Duodenal mucosa (tissue), 2 donors: ENCODE data around the gene KLC1.
"Not testable (repeated sequence)": the region's sequence is repeated elsewhere in the genome, so short reads cannot be mapped to it uniquely, and the experiment has no call there.

Experiments
- H3K27ac ChIP-seq: one replicate; pipeline ENCODE4 v1.7.0; 2013; ENCODE audit warnings: low read depth, low read length
- H3K27me3 ChIP-seq, 2 donors: one replicate each; pipeline ENCODE4 v1.7.0; 2013; ENCODE audit warnings: low read length in 2 of 2, control low read depth in 1 of 2; ENCODE audit not compliant: insufficient read depth in 2 of 2, control insufficient read depth in 1 of 2
- H3K36me3 ChIP-seq, 2 donors: one replicate each; pipeline ENCODE4 v1.7.0; 2013; ENCODE audit warnings: low read length in 2 of 2, control low read depth in 1 of 2; ENCODE audit not compliant: insufficient read depth in 2 of 2, control insufficient read depth in 1 of 2
- H3K4me1 ChIP-seq, 2 donors: one replicate each; pipeline ENCODE4 v1.7.0; 2013; ENCODE audit warnings: low read length in 2 of 2, control low read depth in 1 of 2; ENCODE audit not compliant: insufficient read depth in 2 of 2, control insufficient read depth in 1 of 2
- H3K4me3 ChIP-seq, 2 donors: one replicate each; pipeline ENCODE4 v1.7.0; 2013; ENCODE audit warnings: low read length in 2 of 2, low read depth in 1 of 2
- H3K9ac ChIP-seq, 2 donors: one replicate each; pipeline ENCODE4 v1.7.0; 2013; ENCODE audit warnings: low read length in 2 of 2, low read depth in 1 of 2
- H3K9me3 ChIP-seq, 2 donors: one replicate each; pipeline ENCODE4 v1.7.0; 2013; ENCODE audit warnings: low read length in 2 of 2, control low read depth in 1 of 2; ENCODE audit not compliant: control insufficient read depth in 1 of 2

KLC1 gene

DNA sequence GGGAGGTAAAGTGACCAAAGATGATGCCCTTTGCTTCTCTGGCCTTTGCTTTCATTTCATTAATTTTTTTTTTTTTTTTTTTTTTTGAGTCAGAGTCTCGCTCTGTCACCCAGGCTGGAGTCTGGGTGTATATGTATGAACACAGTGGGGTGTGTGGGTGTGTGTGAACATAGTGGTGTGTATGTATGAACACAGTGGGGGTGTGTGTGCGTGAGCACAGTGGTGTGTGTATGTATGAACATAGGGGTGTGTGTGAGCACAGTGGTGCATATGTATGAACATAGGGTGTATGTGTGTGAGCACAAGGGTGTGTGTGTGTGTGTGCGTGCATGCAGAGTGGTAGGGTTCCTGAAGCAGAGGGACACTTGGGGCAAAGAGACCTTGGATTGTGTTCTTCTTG, 9.6 kb downstream of the KLC1 start:
- H3K4me3 ChIP-seq, result no peak overlapping the region
- H3K27ac ChIP-seq, result no peak overlapping the region
- H3K9ac ChIP-seq, result no peak overlapping the region
- no peaks in the 10 kb centered on the region for H3K9me3 ChIP-seq
- H3K4me1 ChIP-seq, result peaks cover 3 to 5% of the 10 kb centered on the region in 2 donors
- peaks cover 0 to 6% of the 10 kb centered on the region in 2 donors for H3K36me3 ChIP-seq
- no peaks in the 10 kb centered on the region for H3K27me3 ChIP-seq

- Histone ChIP-seq H3K27ac (no peak overlapping the region), H3K36me3 (no peaks in the 10 kb centered on the region), H3K27me3 (no peaks in the 10 kb centered on the region), H3K9ac (no peak overlapping the region), H3K9me3 (no peaks in the 10 kb centered on the region), H3K4me3 (no peak overlapping the region), H3K4me1 (peaks cover 3 to 5% of the 10 kb centered on the region in 2 donors)
These were observed 12.2 kb downstream of the KLC1 start for GRCh38 chr14:103641161-103641560.

GRCh38 chr14:103646189-103646588, 17.2 kb downstream of the KLC1 start:
- Histone ChIP-seq H3K4me3 (no peak overlapping the region), H3K27me3 (no peaks in the 10 kb centered on the region), H3K4me1 (no peaks in the 10 kb centered on the region), H3K27ac (no peak overlapping the region), H3K9ac (no peak overlapping the region), H3K36me3 (no peaks in the 10 kb centered on the region), H3K9me3 (no peaks in the 10 kb centered on the region)

DNA sequence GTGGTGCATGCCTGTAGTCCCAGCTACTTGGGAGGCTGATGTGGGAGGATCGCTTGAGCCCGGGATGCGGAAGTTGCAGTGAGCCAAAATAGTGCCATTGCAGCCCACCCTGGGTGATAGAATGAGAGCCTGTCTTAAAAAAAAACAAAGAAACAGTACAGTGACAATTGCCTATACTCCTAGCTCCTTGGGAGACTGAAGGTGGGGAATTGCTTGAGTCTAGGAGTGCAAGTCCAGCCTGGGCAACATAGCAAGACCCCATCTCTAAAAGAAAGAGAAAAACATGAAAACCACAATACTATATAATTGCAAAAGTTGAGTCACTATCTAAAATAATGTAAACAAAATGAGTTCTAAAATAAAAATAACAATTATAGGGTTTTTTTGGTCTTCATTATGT, 20.0 kb downstream of the KLC1 start:
- Histone ChIP-seq H3K4me1 (no peaks in the 10 kb centered on the region), H3K36me3 (peaks cover 0 to 4% of the 10 kb centered on the region in 2 donors), H3K27me3 (no peaks in the 10 kb centered on the region), H3K4me3 (no peak overlapping the region), H3K27ac (no peak overlapping the region), H3K9me3 (no peaks in the 10 kb centered on the region), H3K9ac (no peak overlapping the region)

GRCh38 chr14:103650213-103650612, 21.2 kb downstream of the KLC1 start:
- no peaks in the 10 kb centered on the region for H3K9me3 ChIP-seq
- peaks cover 0 to 16% of the 10 kb centered on the region in 2 donors for H3K36me3 ChIP-seq
- H3K4me1 ChIP-seq, result no peaks in the 10 kb centered on the region
- H3K9ac ChIP-seq, result no peak overlapping the region
- H3K27me3 ChIP-seq, result no peaks in the 10 kb centered on the region
- H3K27ac ChIP-seq, result no peak overlapping the region
- H3K4me3 ChIP-seq, result no peak overlapping the region

GRCh38 chr14:103651585-103651984, 22.6 kb downstream of the KLC1 start:
- Histone ChIP-seq H3K4me3 (no peak overlapping the region), H3K27me3 (no peaks in the 10 kb centered on the region), H3K4me1 (peaks cover under 1 to 6% of the 10 kb centered on the region in 2 donors), H3K36me3 (peaks cover 9 to 30% of the 10 kb centered on the region in 2 donors), H3K9ac (no peak overlapping the region), H3K9me3 (no peaks in the 10 kb centered on the region), H3K27ac (no peak overlapping the region)

DNA sequence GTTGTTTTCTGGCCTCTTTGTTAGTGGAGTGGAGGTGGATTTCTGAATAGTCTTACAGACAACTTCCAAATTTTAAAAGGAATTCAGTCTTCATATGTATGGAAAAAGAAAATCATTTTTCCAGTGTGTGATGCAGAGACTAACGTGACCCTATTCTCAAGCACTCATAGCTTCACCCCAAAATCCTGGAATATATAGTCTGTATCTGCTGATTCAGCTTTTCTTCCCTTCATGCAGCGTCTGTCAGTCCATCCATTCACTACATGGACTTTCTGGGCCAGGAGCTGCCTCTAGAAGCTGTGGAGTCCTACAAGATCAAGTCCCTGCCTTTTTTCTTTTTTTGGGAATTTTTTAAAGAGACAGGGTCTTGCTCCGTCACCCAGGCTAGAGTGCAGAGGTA, 23.8 kb downstream of the KLC1 start:
- H3K4me1 ChIP-seq, result peaks cover 6% of the 10 kb centered on the region in 2 donors
- H3K4me3 ChIP-seq, result no peak overlapping the region
- H3K27ac ChIP-seq, result no peak overlapping the region
- H3K27me3 ChIP-seq, result no peaks in the 10 kb centered on the region
- no peak overlapping the region for H3K9ac ChIP-seq
- H3K36me3 ChIP-seq, result peaks cover 15 to 42% of the 10 kb centered on the region in 2 donors
- no peaks in the 10 kb centered on the region for H3K9me3 ChIP-seq

- H3K4me3 ChIP-seq, H3K27me3 ChIP-seq, H3K9ac ChIP-seq, H3K4me1 ChIP-seq, H3K27ac ChIP-seq, H3K9me3 ChIP-seq: not testable (repeated sequence)
- H3K36me3 ChIP-seq, result peaks cover 18 to 47% of the 10 kb centered on the region in 2 donors
These were observed 24.3 kb downstream of the KLC1 start for GRCh38 chr14:103653336-103653735.

- no peaks in the 10 kb centered on the region for H3K27me3 ChIP-seq
- H3K9ac ChIP-seq, result no peak overlapping the region
- no peak overlapping the region for H3K4me3 ChIP-seq
- H3K9me3 ChIP-seq, result no peaks in the 10 kb centered on the region
- peaks cover 6% of the 10 kb centered on the region in 2 donors for H3K4me1 ChIP-seq
- H3K27ac ChIP-seq, result no peak overlapping the region
- H3K36me3 ChIP-seq, result peaks cover 18 to 48% of the 10 kb centered on the region in 2 donors
These were observed 24.8 kb downstream of the KLC1 start for GRCh38 chr14:103653805-103654204.

GRCh38 chr14:103654619-103655018, 25.6 kb downstream of the KLC1 start:
- H3K27me3 ChIP-seq, result no peaks in the 10 kb centered on the region

More at GRCh38 chr14:103654619-103655018, 25.6 kb downstream of the KLC1 start:
- Histone ChIP-seq H3K36me3 (peaks cover 23 to 55% of the 10 kb centered on the region in 2 donors), H3K27ac (no peak overlapping the region), H3K9me3 (no peaks in the 10 kb centered on the region), H3K9ac (no peak overlapping the region), H3K4me3 (no peak overlapping the region), H3K4me1 (peaks cover 6% of the 10 kb centered on the region in 2 donors)
